Epithelial cell of proximal tubule (primary cell): ENCODE results near the gene OR10H5. TPM values are rescaled to one million over a fixed set of nuclear protein-coding genes. Genes with fewer than 3 reads are reported as not detected.
"Not testable (repeated sequence)": the region's sequence is repeated elsewhere in the genome, so short reads cannot be mapped to it uniquely, and the experiment has no call there.

Experiments
- DNase-seq: peaks from one replicate; pipeline ENCODE4 v3.0.0-alpha.2; 2011; ENCODE audit warnings: low read depth
- H3K4me3 ChIP-seq: 2 replicates; pipeline ENCODE4 v1.5.1; 2011; ENCODE audit warnings: low read depth, mild to moderate bottlenecking, low read length
- CTCF ChIP-seq: conservative IDR thresholded peaks from 2 replicates; pipeline ENCODE4 v1.5.1; 2012; ENCODE audit warnings: low read depth, mild to moderate bottlenecking, low read length
- total RNA-seq: library from RNA; depleted of rRNA; stranded (reverse); fragments of >200 nt; gene quantifications from 2 replicates; pipeline ENCODE4 v1.2.3, GENCODE V29; 2015

OR10H5 gene
- total RNA-seq, 1 donor from 2014 or later, result not detected

- no peak for DNase-seq
- no peak for TF ChIP-seq CTCF
- H3K4me3 ChIP-seq, result no peak overlapping the region
Observed at GRCh38 chr19:15829786-15830185, 42.3 kb downstream of the OR10H5 start.

- no peak overlapping the region for H3K4me3 ChIP-seq
- TF ChIP-seq CTCF, result no peak
- DNase-seq, result no peak
Observed at GRCh38 chr19:15831626-15832025, 44.2 kb downstream of the OR10H5 start.

GRCh38 chr19:15834232-15834631 is 46.8 kb downstream of the OR10H5 start:
- not testable (repeated sequence) for DNase-seq, H3K4me3 ChIP-seq

DNA sequence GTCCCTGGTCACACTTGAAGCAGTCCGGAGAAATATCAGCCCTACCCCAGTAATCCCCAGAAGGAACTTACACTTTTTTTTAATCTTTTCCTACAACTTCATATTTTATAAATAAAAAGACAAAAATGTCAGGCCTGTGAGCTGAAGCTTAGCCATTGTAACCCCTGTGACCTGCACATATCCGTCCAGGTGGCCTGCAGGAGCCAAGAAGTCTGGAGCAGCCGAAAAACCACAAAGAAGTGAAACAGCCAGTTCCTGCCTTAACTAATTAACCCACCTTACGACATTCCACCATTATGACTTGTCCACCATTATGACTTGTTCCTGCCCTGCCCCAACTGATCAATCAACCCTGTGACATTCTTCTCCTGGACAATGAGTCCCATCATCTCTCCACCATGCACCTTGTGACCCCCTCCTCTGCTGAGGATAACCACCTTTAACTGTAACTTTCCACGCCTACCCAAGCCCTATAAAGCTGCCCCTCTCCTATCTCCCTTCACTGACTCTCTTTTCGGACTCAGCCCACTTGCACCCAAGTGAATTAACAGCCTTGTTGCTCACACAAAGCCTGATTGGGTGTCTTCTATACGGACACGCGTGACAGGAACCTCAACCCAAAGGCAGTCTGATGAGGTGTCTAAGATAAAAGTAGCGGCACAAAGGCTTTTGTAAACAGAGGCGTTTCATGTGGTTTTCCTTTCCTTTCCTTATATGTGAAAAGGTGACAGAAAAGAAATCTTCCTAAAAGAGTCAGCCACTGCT is 48.3 kb downstream of the OR10H5 start:
- not testable (repeated sequence) for DNase-seq
- peak overlapping the region; percentile 83 for H3K4me3 ChIP-seq

DNA sequence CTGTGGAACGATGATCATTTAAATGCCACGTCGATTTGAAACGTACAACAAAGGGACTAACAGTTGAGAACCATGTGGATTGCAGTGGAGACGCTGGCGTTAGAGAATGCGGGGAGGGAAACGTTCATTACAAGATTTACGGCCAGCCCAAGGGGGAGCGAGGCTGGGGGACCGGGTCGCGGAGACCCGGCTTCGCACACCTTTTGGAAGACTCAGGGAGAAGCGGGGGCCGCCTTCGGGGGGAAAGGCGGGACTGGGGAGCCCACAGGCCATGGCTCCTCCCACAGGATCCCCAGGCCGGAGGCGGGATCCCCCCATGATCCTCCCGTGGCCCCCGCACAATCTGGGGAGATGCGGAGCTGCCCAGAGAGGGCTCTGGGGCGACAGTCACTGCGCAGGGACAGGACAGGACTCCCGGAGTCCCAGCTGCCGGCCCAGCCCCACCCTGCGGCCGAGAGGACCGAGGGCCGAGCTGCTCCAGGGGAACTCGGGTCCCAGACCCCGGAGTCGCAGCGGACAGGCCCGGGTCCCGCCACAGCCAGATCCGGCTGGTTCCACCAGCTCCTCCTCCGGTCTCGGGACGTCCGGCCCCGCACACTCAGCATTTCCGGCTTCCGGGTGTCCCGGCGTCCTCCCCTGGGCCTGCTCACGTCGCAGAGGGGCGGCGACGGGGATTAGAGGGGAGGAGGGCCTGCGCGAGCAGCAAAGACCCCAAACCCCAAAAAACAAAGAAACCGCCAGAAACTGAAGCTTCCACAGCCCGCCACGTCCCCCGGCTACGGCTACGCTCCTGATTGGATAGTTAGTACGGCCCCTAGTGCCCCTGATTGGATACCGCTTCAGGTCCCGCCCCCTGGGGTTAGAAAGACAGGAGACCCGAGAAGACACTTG is 49.1 kb downstream of the OR10H5 start:
- H3K4me3 ChIP-seq, result peak overlapping the region; percentile 83
- TF ChIP-seq CTCF, result no peak
- DNase-seq, result no peak

DNA sequence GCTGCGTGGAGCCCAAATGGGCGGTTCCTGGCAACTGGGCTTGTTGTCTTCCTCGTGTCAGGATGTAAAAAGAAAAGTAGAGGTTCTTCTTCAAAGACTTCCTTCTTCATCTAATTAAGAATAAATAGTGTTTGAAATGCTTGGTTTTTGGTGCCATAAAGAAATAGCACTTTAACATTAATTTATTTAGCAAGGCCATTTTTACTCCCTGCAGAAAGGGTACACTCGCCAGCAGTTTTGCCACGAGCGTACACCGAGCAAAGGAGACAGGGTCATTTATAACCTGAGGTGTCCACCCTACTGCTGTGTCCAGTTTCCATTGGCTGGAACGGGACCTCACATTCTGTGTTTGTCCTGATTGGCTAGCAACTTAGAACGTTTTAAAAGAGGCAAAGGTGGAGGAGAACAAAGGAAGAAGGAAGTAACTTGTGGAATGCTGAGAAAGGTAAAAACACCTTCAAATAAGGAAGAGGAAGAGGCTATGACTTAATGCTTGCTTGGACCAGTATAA is 49.8 kb downstream of the OR10H5 start:
- TF ChIP-seq CTCF, result no peak
- H3K4me3 ChIP-seq, result peak overlapping the region; percentile 83
- DNase-seq, result peak; percentile 77

- no peak overlapping the region for H3K4me3 ChIP-seq
- no peak for TF ChIP-seq CTCF
- DNase-seq, result no peak
Observed at GRCh38 chr19:15838351-15838750, 50.9 kb downstream of the OR10H5 start.

GRCh38 chr19:15839888-15840287 is 52.4 kb downstream of the OR10H5 start:
- DNase-seq, H3K4me3 ChIP-seq: not testable (repeated sequence)
